ENCODE measurements around the gene NFATC1. TPM values are rescaled to one million over a fixed set of nuclear protein-coding genes. Genes with fewer than 3 reads are reported as not detected.

NFATC1 gene
- total RNA-seq, 1 donor from 2014 or later: 21.9 TPM

- H3K27me3 ChIP-seq: no peaks in the 10 kb centered on the region
- H3K27ac ChIP-seq: no peak overlapping the region
- intact Hi-C loops (cut with DNase I): no loop called here
- H3K9me3 ChIP-seq: no peaks in the 10 kb centered on the region
- no peaks in the 10 kb centered on the region for H3K36me3 ChIP-seq
- no peak for DNase-seq (ENCODE audit: extremely low spot score in 2 of 2)
- no peaks in the 10 kb centered on the region for H3K4me1 ChIP-seq
- H3K4me3 ChIP-seq: no peak overlapping the region
- TF ChIP-seq POLR2A (IDR thresholded peaks at IDR 0.05) (no peak), POLR2AphosphoS5 (IDR thresholded peaks at IDR 0.05; ENCODE audit: insufficient read depth in 1 of 2, low read depth in 1 of 2) (no peak), CTCF (IDR thresholded peaks at IDR 0.05) (no peak)
Observed at GRCh38 chr18:79387615-79388014, 8.1 kb upstream of the NFATC1 start.

- Histone ChIP-seq H3K4me1 (peaks cover 3% of the 10 kb centered on the region), H3K9me3 (no peaks in the 10 kb centered on the region), H3K36me3 (no peaks in the 10 kb centered on the region), H3K27me3 (no peaks in the 10 kb centered on the region), H3K27ac (no peak overlapping the region), H3K4me3 (no peak overlapping the region)
- no peak for DNase-seq (ENCODE audit: extremely low spot score in 2 of 2)
- intact Hi-C loops (cut with DNase I): no loop called here
- TF ChIP-seq POLR2A (IDR thresholded peaks at IDR 0.05) (no peak), CTCF (IDR thresholded peaks at IDR 0.05) (no peak), POLR2AphosphoS5 (IDR thresholded peaks at IDR 0.05; ENCODE audit: insufficient read depth in 1 of 2, low read depth in 1 of 2) (no peak)
Observed at GRCh38 chr18:79388043-79388442, 7.7 kb upstream of the NFATC1 start.

- intact Hi-C loops (cut with DNase I): loop anchor here (5.0 kb wide), 1 partner anchor 317 kb away; no protein-coding TSS in a partner anchor
- H3K9me3 ChIP-seq: no peaks in the 10 kb centered on the region
- TF ChIP-seq CTCF (IDR thresholded peaks at IDR 0.05): no peak
- no peak for TF ChIP-seq POLR2AphosphoS5 (IDR thresholded peaks at IDR 0.05; ENCODE audit: insufficient read depth in 1 of 2, low read depth in 1 of 2)
- no peak for TF ChIP-seq POLR2A (IDR thresholded peaks at IDR 0.05)
- no peak overlapping the region for H3K27ac ChIP-seq
- no peak for DNase-seq (ENCODE audit: extremely low spot score in 2 of 2)
- no peak overlapping the region for H3K4me3 ChIP-seq
- H3K27me3 ChIP-seq: no peaks in the 10 kb centered on the region
- H3K4me1 ChIP-seq: peaks cover 17% of the 10 kb centered on the region
- no peaks in the 10 kb centered on the region for H3K36me3 ChIP-seq
Observed at GRCh38 chr18:79389689-79390088, 6.0 kb upstream of the NFATC1 start.

- no peaks in the 10 kb centered on the region for H3K36me3 ChIP-seq
- H3K27me3 ChIP-seq: no peaks in the 10 kb centered on the region
- H3K27ac ChIP-seq: no peak overlapping the region
- TF ChIP-seq CTCF (IDR thresholded peaks at IDR 0.05) (no peak), POLR2AphosphoS5 (IDR thresholded peaks at IDR 0.05; ENCODE audit: insufficient read depth in 1 of 2, low read depth in 1 of 2) (no peak), POLR2A (IDR thresholded peaks at IDR 0.05) (no peak)
- intact Hi-C loops (cut with DNase I): loop anchor here (5.0 kb wide), 1 partner anchor 320 kb away; no protein-coding TSS in a partner anchor
- H3K4me1 ChIP-seq: peaks cover 28% of the 10 kb centered on the region
- no peaks in the 10 kb centered on the region for H3K9me3 ChIP-seq
- DNase-seq (ENCODE audit: extremely low spot score in 2 of 2): no peak
- no peak overlapping the region for H3K4me3 ChIP-seq
Observed at GRCh38 chr18:79392226-79392625, 3.5 kb upstream of the NFATC1 start.

- H3K9me3 ChIP-seq: no peaks in the 10 kb centered on the region
- no peak for DNase-seq (ENCODE audit: extremely low spot score in 2 of 2)
- no peaks in the 10 kb centered on the region for H3K27me3 ChIP-seq
- peak overlapping the region; percentile 53 to 88 for H3K4me3 ChIP-seq
- no peaks in the 10 kb centered on the region for H3K36me3 ChIP-seq
- H3K27ac ChIP-seq: peak overlapping the region; percentile 91
- peaks cover 28% of the 10 kb centered on the region for H3K4me1 ChIP-seq
- intact Hi-C loops (cut with DNase I): loop anchor here (5.0 kb wide), 1 partner anchor 321 kb away; no protein-coding TSS in a partner anchor
- TF ChIP-seq POLR2AphosphoS5 (IDR thresholded peaks at IDR 0.05; ENCODE audit: insufficient read depth in 1 of 2, low read depth in 1 of 2): peak in 1 of 2 donors; percentile 24
- TF ChIP-seq CTCF (IDR thresholded peaks at IDR 0.05): no peak
Observed at GRCh38 chr18:79393181-79393634, 2.5 kb upstream of the NFATC1 start.

All from vagina (tissue), 2 donors.